Activated CD4-positive, alpha-beta memory T cell treated with anti-CD3 and anti-CD28 coated beads, Interleukin-2, amount 10 ng/mL, durations not matched to agents 7 days and 5 days (primary cell): Measurements from ENCODE around the gene VCAN. TPM values are rescaled to one million over a fixed set of nuclear protein-coding genes. Genes with fewer than 3 reads are reported as not detected.

ENCODE experiments used
- CTCF ChIA-PET: fragments of 350-600 bp; sonication (Branson Sonifier 250); formaldehyde crosslinking; loops from one replicate; lab custom pipeline; 2021; ENCODE audit warnings: antibody characterized with exemption, inconsistent platforms; lab: Charles Lee
- POLR2A ChIA-PET: fragments of 350-600 bp; sonication (Branson Sonifier 250); formaldehyde crosslinking; loops from one replicate; lab custom pipeline; 2021; ENCODE audit warnings: antibody characterized with exemption; lab: Charles Lee
- DNase-seq: peaks from one replicate; pipeline ENCODE4 v3.0.0-alpha.2; 2020
- H3K27ac Mint-ChIP-seq: one replicate; pipeline ENCODE4 v1.8.0; 2021; ENCODE audit warnings: mild to moderate bottlenecking, mixed read lengths
- H3K27me3 Mint-ChIP-seq: one replicate; pipeline ENCODE4 v1.8.0; 2021; ENCODE audit warnings: mixed read lengths
- H3K36me3 Mint-ChIP-seq: one replicate; pipeline ENCODE4 v1.8.0; 2021; ENCODE audit warnings: low read depth, mixed read lengths
- H3K4me1 Mint-ChIP-seq: one replicate; pipeline ENCODE4 v1.8.0; 2021; ENCODE audit warnings: mixed read lengths
- H3K4me3 Mint-ChIP-seq: one replicate; pipeline ENCODE4 v1.8.0; 2021; ENCODE audit warnings: mild to moderate bottlenecking, mixed read lengths
- H3K9me3 Mint-ChIP-seq: one replicate; pipeline ENCODE4 v1.8.0; 2021; ENCODE audit warnings: mixed read lengths
- total RNA-seq, 2 experiments: library from RNA; stranded (reverse); gene quantifications; one replicate each; pipeline ENCODE4 v1.2.3, GENCODE V29; 2021

Gene VCAN
- total RNA-seq, 2 experiments from 2014 or later: 0.08 to 0.20 TPM

- Mint-ChIP-seq H3K27me3 (peaks cover 83% of the 10 kb centered on the region), H3K9me3 (no peaks in the 10 kb centered on the region), H3K27ac (no peak overlapping the region), H3K4me3 (peak overlapping the region; percentile 75), H3K36me3 (no peaks in the 10 kb centered on the region), H3K4me1 (peaks cover 37% of the 10 kb centered on the region)
- DNase-seq: peak; percentile 36
- ChIA-PET CTCF (interaction anchor here (0.6 to 1.0 kb wide), 6 partner anchors 9 to 1194 kb away, joined by 3 to 4 read pairs (median 3); no protein-coding TSS in a partner anchor), POLR2A (no interaction called here)
These were observed 1.2 kb downstream of the VCAN start for GRCh38 chr5:83472508-83473345.

GRCh38 chr5:83473346-83474160 is 2.0 kb downstream of the VCAN start:
- Mint-ChIP-seq H3K9me3 (no peaks in the 10 kb centered on the region), H3K4me3 (peak overlapping the region; percentile 75), H3K36me3 (no peaks in the 10 kb centered on the region), H3K27me3 (peaks cover 78% of the 10 kb centered on the region), H3K4me1 (peaks cover 37% of the 10 kb centered on the region), H3K27ac (no peak overlapping the region)
- ChIA-PET CTCF (interaction anchor here (0.6 to 1.0 kb wide), 6 partner anchors 8 to 1194 kb away, joined by 3 to 4 read pairs (median 3); no protein-coding TSS in a partner anchor), POLR2A (no interaction called here)
- DNase-seq: peak; percentile 64

DNA sequence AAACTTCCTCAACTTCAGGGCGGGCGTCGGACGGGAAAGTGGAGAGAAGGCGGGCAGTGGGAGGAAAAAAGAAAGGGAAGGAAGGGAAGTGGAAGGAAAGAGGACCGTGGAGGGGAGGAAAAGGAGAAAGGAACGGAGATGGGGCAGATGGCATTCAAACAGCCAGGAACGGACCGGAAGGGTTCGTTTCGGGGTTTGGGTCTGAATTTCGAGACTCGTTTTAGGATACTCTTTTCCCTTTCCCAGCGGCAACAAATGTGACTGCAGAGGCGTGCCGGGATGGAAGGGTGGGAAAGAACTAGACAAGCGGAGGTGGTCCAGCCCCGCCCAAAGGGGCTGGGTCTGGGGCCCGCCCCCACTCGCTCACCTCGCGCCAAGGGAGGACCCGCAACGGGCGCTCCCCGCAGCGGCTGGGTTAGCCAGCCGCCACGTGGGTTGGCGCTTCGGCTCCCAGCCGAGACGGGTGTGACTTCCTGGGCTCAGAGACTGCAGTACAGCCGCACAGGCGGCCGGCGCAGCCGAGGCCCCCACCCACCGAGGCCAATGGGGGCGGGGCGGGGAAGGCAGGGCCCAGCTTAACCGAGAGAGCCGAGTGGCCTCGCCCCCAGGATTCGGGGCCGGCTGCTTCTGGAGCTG is 2.7 kb downstream of the VCAN start:
- no peak overlapping the region for H3K27ac Mint-ChIP-seq
- no peaks in the 10 kb centered on the region for H3K9me3 Mint-ChIP-seq
- no peaks in the 10 kb centered on the region for H3K36me3 Mint-ChIP-seq
- peak; percentile 51 for DNase-seq
- H3K27me3 Mint-ChIP-seq: peaks cover 77% of the 10 kb centered on the region
- peaks cover 37% of the 10 kb centered on the region for H3K4me1 Mint-ChIP-seq
- POLR2A ChIA-PET: no interaction called here
- H3K4me3 Mint-ChIP-seq: peak overlapping the region; percentile 75
- CTCF ChIA-PET: interaction anchor here (1.0 kb wide), 1 partner anchor 424 kb away, joined by 4 read pairs; no protein-coding TSS in a partner anchor

DNA sequence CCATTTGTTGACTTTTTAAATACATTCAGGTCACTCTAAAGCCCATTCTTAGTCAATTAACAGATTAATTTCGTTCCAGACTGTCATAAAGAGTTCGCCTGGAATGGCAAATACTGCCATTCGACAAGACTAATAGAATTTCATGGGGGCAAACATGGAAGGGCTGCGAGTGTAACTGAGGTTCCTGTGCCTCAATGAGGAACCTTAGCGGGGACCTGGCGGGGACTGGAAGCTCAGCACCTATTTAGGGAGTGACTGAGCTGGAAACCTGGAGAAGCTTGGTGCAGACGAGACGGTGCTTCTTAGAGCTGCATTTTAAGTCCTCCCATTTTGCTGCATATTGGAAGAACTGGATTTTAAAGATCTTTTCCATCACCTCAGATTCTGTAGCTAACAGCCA is 3.4 kb downstream of the VCAN start:
- Mint-ChIP-seq H3K9me3 (no peaks in the 10 kb centered on the region), H3K27ac (no peak overlapping the region), H3K4me1 (peaks cover 37% of the 10 kb centered on the region), H3K27me3 (peaks cover 77% of the 10 kb centered on the region), H3K36me3 (no peaks in the 10 kb centered on the region), H3K4me3 (peak overlapping the region; percentile 33)
- no peak for DNase-seq
- ChIA-PET CTCF (interaction anchor here (1.9 kb wide), 1 partner anchor 10 kb away, joined by 4 read pairs; no protein-coding TSS in a partner anchor), POLR2A (no interaction called here)

DNA sequence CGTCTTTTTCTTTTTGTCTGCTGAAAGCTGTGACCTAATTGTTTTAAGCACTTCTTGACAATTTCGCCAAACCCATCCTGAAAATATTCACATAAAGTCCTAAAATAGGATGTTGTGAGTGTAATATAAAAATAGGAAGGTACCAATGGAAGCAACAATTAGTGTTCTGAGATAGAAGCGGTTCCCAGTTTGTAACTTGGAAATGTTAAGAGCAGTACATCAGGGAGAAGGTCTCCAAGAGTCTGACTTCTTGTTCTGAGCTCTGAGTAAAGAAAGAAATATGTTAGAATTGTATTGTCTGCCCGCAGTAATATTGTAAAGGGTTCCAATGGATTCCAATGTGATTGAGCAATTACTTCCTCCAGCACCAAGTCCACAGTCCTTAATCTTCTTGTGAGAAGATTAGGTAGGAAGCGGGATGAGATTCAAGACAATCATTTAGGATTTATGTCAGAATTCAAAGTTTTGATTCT is 3.9 kb downstream of the VCAN start:
- no peaks in the 10 kb centered on the region for H3K36me3 Mint-ChIP-seq
- no peak overlapping the region for H3K27ac Mint-ChIP-seq

DNA sequence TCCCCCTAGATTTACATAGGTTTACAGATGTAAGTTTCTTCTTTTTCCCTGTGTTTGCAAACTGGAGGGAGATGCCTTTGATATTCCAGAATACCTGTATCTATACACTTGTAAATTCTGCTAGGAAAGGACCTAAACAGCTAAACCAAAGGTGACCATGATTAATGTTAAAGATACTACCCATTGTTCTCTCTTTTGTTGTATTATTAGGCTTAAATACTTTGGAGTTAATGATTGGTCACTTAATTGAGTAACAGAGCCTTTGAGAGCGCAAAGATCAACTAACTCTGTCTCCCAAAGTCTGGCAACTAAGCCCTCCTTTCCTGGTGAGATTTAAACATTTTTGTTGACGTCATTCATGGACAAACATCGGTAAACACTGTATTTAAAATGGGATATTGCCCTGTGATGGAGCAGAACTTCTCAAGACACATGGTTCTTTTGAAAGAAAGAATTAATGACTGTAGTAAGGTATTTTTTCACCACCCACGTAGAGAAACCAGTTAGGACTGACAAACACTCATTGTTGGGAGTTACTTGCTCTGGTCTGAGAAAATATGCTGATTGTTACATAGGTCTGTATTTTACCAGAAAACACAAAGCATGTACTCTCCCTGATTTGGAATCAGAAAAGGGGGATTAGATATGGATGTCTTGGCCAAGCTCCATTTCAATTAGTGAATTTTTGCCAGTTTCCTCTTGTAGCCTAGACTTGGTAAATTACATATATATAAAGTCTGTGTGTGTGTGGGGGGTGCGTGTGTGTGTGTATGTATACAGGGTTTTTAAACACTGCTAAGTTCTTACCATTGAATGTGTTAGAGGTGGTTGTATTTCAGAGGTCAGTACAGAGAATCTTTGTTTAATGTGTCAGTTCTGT is 4.6 kb downstream of the VCAN start:
- Mint-ChIP-seq H3K9me3 (no peaks in the 10 kb centered on the region), H3K4me3 (no peak overlapping the region), H3K27ac (no peak overlapping the region), H3K27me3 (peaks cover 70% of the 10 kb centered on the region), H3K36me3 (no peaks in the 10 kb centered on the region), H3K4me1 (peaks cover 33% of the 10 kb centered on the region)
- ChIA-PET POLR2A (no interaction called here), CTCF (interaction anchor here (1.9 kb wide), 1 partner anchor 9 kb away, joined by 4 read pairs; no protein-coding TSS in a partner anchor)
- no peak for DNase-seq

More for the DNA sequence above, 3.9 kb downstream of the VCAN start:
- POLR2A ChIA-PET: no interaction called here
- Mint-ChIP-seq H3K9me3 (no peaks in the 10 kb centered on the region), H3K27me3 (peaks cover 77% of the 10 kb centered on the region), H3K4me1 (peaks cover 37% of the 10 kb centered on the region), H3K4me3 (no peak overlapping the region)
- CTCF ChIA-PET: interaction anchor here (1.9 kb wide), 1 partner anchor 10 kb away, joined by 4 read pairs; no protein-coding TSS in a partner anchor
- no peak for DNase-seq

DNA sequence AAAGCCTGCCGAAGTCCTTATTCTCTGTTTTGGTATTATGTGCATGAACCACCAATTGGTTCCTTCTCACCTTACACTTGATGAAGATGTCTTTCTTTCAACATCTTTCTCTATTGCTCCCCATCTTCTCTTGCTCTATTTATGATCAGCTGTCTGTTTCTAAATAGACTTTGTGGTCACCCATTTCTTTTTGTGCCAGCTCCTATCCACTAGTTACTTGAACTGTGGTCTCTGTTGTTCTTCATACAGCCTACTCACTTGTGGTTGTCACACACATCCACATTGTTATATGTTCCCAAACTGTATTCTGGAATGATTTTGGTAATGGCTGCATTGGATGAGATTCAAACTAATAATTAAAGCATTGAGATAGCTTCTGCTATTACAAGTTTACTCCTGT is 11.4 kb downstream of the VCAN start:
- ChIA-PET CTCF (no interaction called here), POLR2A (no interaction called here)
- H3K27me3 Mint-ChIP-seq: peaks cover 32% of the 10 kb centered on the region

DNA sequence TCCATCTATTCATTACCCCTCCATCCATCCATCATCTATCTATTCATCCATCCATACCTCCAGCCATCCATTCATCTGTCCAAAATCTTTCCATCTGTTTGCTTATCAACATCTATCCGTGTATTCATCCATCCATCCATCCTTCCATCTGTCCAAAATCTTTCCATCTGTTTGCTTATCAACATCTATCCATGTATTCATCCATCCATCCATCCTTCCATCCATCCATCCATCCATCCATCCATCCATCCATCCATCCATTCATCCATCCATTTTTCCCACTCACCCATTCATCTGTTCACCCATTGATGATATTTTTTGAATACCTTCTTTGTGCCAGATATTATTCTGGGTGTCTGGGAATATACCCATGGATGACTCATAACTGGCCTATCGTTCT is 12.8 kb downstream of the VCAN start:
- POLR2A ChIA-PET: no interaction called here
- H3K36me3 Mint-ChIP-seq: no peaks in the 10 kb centered on the region

More for the DNA sequence above, 11.4 kb downstream of the VCAN start:
- Mint-ChIP-seq H3K4me3 (no peak overlapping the region), H3K4me1 (no peaks in the 10 kb centered on the region), H3K36me3 (no peaks in the 10 kb centered on the region), H3K9me3 (peaks cover 2% of the 10 kb centered on the region), H3K27ac (no peak overlapping the region)
- no peak for DNase-seq

GRCh38 chr5:83485842-83486241 is 14.3 kb downstream of the VCAN start:
- Mint-ChIP-seq H3K36me3 (no peaks in the 10 kb centered on the region), H3K4me1 (no peaks in the 10 kb centered on the region), H3K27ac (no peak overlapping the region), H3K4me3 (no peak overlapping the region), H3K27me3 (peaks cover 27% of the 10 kb centered on the region), H3K9me3 (peaks cover 2% of the 10 kb centered on the region)
- POLR2A ChIA-PET: no interaction called here
- no peak for DNase-seq
- CTCF ChIA-PET: interaction anchor here (1.9 kb wide), 1 partner anchor 10 kb away, joined by 4 read pairs; no protein-coding TSS in a partner anchor

More for the DNA sequence above, 12.8 kb downstream of the VCAN start:
- Mint-ChIP-seq H3K27me3 (peaks cover 31% of the 10 kb centered on the region), H3K9me3 (peaks cover 2% of the 10 kb centered on the region), H3K4me1 (no peaks in the 10 kb centered on the region), H3K4me3 (no peak overlapping the region), H3K27ac (no peak overlapping the region)
- DNase-seq: no peak
- CTCF ChIA-PET: interaction anchor here (1.9 kb wide), 1 partner anchor 8 kb away, joined by 4 read pairs; no protein-coding TSS in a partner anchor

GRCh38 chr5:83487155-83487554 is 15.6 kb downstream of the VCAN start:
- DNase-seq: no peak
- no peak overlapping the region for H3K4me3 Mint-ChIP-seq
- POLR2A ChIA-PET: no interaction called here
- CTCF ChIA-PET: no interaction called here
- no peaks in the 10 kb centered on the region for H3K36me3 Mint-ChIP-seq
- H3K4me1 Mint-ChIP-seq: no peaks in the 10 kb centered on the region
- H3K27ac Mint-ChIP-seq: no peak overlapping the region
- H3K9me3 Mint-ChIP-seq: peaks cover 2% of the 10 kb centered on the region
- H3K27me3 Mint-ChIP-seq: peaks cover 29% of the 10 kb centered on the region

DNA sequence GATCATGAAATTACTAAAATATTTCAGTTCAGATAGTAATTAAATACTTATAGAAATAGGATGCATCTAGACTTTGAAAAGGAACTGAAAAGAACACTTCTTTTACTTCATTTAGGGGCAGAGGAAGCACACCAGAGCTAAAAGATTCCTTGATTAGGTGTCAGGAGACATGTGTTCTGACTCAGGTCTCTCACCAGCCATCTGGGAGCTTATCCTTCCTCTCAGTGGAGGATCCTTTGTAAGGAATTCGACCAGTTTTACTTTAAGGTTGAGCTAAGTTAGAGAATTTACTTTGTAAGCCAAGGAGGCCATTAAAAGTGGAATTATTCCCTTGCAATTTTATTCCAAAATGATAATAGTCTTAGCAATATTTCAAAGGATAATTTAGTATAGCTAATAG is 16.7 kb downstream of the VCAN start:
- Mint-ChIP-seq H3K9me3 (peaks cover 2% of the 10 kb centered on the region), H3K27me3 (peaks cover 26% of the 10 kb centered on the region), H3K27ac (no peak overlapping the region), H3K36me3 (no peaks in the 10 kb centered on the region), H3K4me1 (no peaks in the 10 kb centered on the region), H3K4me3 (no peak overlapping the region)
- DNase-seq: no peak
- ChIA-PET POLR2A (no interaction called here), CTCF (no interaction called here)

DNA sequence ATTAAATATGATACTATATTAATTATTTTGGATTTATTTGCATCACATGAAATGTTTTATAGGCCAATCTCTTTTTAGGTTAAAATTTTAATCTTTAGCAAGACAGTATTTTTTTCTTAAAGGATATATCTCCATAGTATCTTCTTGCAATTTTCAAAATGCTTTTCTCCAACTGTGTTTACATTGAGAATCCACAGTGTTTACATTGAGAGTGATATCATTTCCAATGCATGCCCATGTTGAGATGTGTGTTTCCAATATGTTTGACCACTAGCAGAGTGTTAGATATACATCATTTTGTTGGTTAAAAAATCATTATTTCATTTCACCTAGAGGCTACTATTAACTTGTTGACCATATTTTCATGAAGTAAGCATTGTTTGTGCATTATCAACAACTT is 17.3 kb downstream of the VCAN start:
- Mint-ChIP-seq H3K36me3 (no peaks in the 10 kb centered on the region), H3K27ac (no peak overlapping the region), H3K4me3 (no peak overlapping the region), H3K9me3 (peaks cover 2% of the 10 kb centered on the region), H3K4me1 (no peaks in the 10 kb centered on the region), H3K27me3 (peaks cover 26% of the 10 kb centered on the region)
- CTCF ChIA-PET: no interaction called here
- POLR2A ChIA-PET: no interaction called here
- DNase-seq: no peak
